ENCODE measurements around the gene DENR. TPM values are rescaled to one million over a fixed set of nuclear protein-coding genes. Genes with fewer than 3 reads are reported as not detected.
"Not testable (repeated sequence)": the region's sequence is repeated elsewhere in the genome, so short reads cannot be mapped to it uniquely, and the experiment has no call there.

The DENR gene
- 37.1 TPM for total RNA-seq (ENCODE audit: insufficient read depth, low replicate concordance)

- peak; percentile 98 for DNase-seq (ENCODE audit: low spot score)
These were observed at the start of gene DENR for GRCh38 chr12:122752464-122753318. Gene DENR (plus strand): TSS chr12:122752824. CDS start chr12:122753702, 878 bp downstream.

GRCh38 chr12:122702890-122703611 is 49.6 kb upstream of the DENR start, which contains the start of gene HCAR2:
Gene HCAR2 (minus strand): TSS chr12:122703357. CDS start chr12:122703283, 74 bp downstream.
- DNase-seq (ENCODE audit: low spot score) = not testable (repeated sequence)

- not testable (repeated sequence) for DNase-seq (ENCODE audit: low spot score)
These were observed 48.8 kb upstream of the DENR start for GRCh38 chr12:122703841-122704240.

- not testable (repeated sequence) for DNase-seq (ENCODE audit: low spot score)
These were observed 43.3 kb upstream of the DENR start for GRCh38 chr12:122709287-122709686.

- DNase-seq (ENCODE audit: low spot score) = peak; percentile 62
These were observed 42.3 kb upstream of the DENR start for GRCh38 chr12:122710341-122710740.

GRCh38 chr12:122711266-122711665 is 41.4 kb upstream of the DENR start:
- not testable (repeated sequence) for DNase-seq (ENCODE audit: low spot score)

GRCh38 chr12:122713491-122714188 is 39.0 kb upstream of the DENR start:
- not testable (repeated sequence) for DNase-seq (ENCODE audit: low spot score)

- not testable (repeated sequence) for DNase-seq (ENCODE audit: low spot score)
These were observed 37.4 kb upstream of the DENR start for GRCh38 chr12:122715211-122715610.

GRCh38 chr12:122716658-122717057 is 36.0 kb upstream of the DENR start, which contains the start of gene HCAR3:
Gene HCAR3 (minus strand): TSS chr12:122716811. CDS start chr12:122716737, 74 bp downstream.
- not testable (repeated sequence) for DNase-seq (ENCODE audit: low spot score)

GRCh38 chr12:122721057-122721545 is 31.5 kb upstream of the DENR start:
- DNase-seq (ENCODE audit: low spot score) = peak; percentile 62

- no peak for DNase-seq (ENCODE audit: low spot score)
These were observed 30.2 kb upstream of the DENR start for GRCh38 chr12:122722387-122722786.

- no peak for DNase-seq (ENCODE audit: low spot score)
These were observed 27.9 kb upstream of the DENR start for GRCh38 chr12:122724641-122725243.

- no peak for DNase-seq (ENCODE audit: low spot score)
These were observed 27.1 kb upstream of the DENR start for GRCh38 chr12:122725452-122726079.

GRCh38 chr12:122726080-122726558 is 26.5 kb upstream of the DENR start:
- DNase-seq (ENCODE audit: low spot score) = peak; percentile 74

GRCh38 chr12:122729583-122730214 is 22.9 kb upstream of the DENR start:
- DNase-seq (ENCODE audit: low spot score) = no peak

GRCh38 chr12:122730215-122731014 is 22.2 kb upstream of the DENR start, which contains the start of gene HCAR1:
Gene HCAR1 (minus strand): TSS chr12:122730844. CDS start chr12:122730339, 505 bp downstream.
- no peak for DNase-seq (ENCODE audit: low spot score)

GRCh38 chr12:122732170-122732569 is 20.5 kb upstream of the DENR start:
- no peak for DNase-seq (ENCODE audit: low spot score)

- no peak for DNase-seq (ENCODE audit: low spot score)
These were observed 20.0 kb upstream of the DENR start for GRCh38 chr12:122732611-122733010.

- DNase-seq (ENCODE audit: low spot score) = no peak
These were observed 14.1 kb upstream of the DENR start for GRCh38 chr12:122738571-122738970.
